HG03378 (cell line): ENCODE results near the gene TLE4.
"Not testable (repeated sequence)": the region's sequence is repeated elsewhere in the genome, so short reads cannot be mapped to it uniquely, and the experiment has no call there.

ENCODE experiments used
- ATAC-seq: cut with Tn5 transposase; IDR thresholded peaks from one replicate; pipeline ENCODE4 v1.9.1; 2021; ENCODE audit warnings: mild to moderate bottlenecking, moderate library complexity; ENCODE audit not compliant: unreplicated experiment

Gene TLE4

DNA sequence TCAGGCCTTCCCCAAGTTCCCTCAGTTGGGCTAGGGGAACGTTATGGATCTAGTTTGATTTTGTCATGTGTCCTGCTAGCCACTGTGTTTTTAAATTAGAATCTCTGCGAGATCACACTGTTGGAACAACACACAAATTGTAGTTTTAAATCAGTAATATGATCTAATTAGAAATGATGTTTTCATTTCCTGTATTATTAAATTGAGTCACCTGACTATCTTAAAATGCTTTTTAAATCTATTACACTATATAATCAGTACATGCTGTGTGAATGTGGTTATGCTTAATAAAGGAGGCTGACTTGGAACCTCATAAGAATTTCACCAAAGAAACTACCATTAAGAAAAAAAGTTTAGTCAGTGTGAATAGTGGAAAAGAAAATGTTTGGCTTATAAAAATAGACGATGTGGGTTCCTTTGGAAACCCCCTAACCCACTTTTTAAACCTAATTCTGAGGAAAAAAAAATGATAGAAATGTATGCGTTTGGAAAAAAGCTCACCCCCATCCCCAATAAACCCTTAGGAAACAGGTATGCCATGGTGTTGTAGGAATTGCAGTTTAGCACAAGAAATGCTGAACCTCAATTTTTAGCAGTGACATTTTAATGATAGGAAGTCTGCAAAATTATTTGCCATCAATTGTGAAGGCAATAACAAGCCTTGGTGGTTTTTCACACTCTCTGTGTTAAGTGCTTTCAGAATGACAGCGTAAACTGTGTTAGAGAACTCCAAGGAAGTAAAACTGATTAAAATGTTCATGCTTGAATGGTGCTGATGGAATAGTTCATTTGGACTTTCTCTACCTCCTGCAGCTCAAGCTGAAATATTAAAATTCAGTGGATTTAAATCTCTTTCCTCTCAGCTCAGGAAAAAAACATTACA, 59.0 kb downstream of the TLE4 start:
- peak; percentile 88 for ATAC-seq

GRCh38 chr9:79632060-79632459, 60.3 kb downstream of the TLE4 start:
- ATAC-seq, result no peak

- no peak for ATAC-seq
These were observed 60.9 kb downstream of the TLE4 start for GRCh38 chr9:79632705-79633104.

DNA sequence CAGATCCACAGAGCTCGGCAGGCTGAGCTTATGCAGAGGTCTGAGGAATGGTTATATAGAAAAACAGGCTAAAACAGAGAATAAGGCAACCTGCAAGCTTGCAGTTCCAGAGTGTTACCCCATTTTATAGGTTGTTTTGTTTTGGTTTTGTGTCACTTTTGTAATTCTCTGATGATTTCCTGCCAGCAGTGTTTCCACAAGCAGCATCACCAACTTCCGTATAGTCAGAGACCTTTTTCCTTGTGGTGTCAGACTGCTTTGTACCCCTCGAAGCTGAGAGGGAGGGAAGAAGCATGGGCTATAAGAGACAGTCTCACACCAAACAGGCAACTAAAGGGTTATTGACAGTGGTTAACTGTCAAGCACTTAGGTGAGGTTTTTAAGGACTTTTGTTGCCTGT, 61.8 kb downstream of the TLE4 start:
- ATAC-seq, result no peak

DNA sequence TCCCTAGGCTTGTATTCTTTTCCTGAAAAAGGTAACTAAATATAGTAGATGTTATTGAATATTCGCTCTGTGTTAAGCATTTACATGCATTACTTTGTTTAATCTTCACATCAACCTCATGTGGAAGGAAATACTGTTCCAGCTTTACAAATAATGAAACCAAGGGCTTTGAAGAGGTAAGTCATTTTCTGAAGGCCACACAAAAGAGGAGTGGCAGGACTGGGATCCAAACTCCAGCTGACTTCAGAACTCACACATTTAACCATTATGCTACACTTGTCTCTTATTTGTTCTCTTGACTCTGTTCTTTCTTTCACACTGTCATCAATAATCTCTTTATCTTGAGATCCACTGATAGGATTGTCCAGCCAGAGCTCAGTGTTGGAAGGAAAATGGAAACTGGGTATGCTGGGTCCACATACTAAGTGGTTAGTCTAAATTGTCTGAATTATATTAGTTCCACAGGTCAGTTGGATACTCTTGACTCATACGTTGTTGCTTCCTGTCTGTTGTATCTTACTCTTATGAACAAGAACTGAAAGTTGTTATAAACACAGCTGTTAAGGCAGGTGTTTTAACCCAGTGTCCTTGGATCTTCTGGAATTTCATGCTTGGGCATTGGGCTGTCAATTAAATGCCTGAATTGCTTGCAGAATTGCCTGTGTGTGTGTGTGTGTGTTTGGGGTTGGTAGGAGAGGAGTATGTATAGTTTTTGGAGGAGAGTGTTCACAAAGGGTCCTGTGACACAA, 65.6 kb downstream of the TLE4 start:
- no peak for ATAC-seq

GRCh38 chr9:79638806-79639205, 67.0 kb downstream of the TLE4 start:
- ATAC-seq, result no peak

DNA sequence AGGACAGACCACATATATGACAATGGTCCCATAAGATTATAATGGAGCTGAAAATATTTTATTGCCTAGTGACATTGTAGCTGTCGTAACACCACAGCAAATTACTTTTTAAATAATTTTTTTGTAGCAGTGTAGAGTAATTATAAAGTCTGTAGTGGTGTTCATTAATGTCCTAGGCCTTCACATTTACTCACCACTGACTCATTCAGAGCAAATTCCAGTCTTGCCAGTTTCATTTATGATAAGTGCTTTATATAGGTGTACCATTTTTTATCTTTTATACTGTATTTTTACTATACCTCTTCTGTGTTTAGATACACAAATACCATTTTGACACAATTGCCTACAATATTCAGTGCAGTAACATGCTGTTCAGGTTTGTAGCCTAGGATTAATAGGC, 67.6 kb downstream of the TLE4 start:
- no peak for ATAC-seq

- ATAC-seq, result not testable (repeated sequence)
These were observed 68.3 kb downstream of the TLE4 start for GRCh38 chr9:79640067-79640466.

GRCh38 chr9:79641070-79641469, 69.3 kb downstream of the TLE4 start:
- ATAC-seq, result no peak

DNA sequence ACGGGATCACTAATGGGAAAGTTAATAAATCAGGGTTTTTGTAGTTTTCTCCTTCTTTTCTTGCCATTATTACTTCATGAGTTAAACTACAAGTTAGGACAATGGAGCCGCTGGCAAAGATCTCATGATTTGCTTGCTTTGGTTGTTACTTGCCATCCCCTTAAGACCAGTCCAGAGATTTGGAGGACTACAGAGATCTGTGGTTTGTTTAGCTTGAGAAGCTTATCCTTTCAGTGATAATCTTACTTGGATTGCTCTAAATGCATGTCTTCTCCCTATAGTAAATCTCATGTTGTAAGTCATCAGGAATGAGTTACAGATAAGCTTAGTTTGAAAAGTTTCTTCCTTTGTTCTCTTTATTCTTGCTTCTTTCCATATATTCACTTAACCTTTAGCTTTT, 70.9 kb downstream of the TLE4 start:
- ATAC-seq, result no peak

GRCh38 chr9:79644048-79644447, 72.3 kb downstream of the TLE4 start:
- ATAC-seq, result no peak

DNA sequence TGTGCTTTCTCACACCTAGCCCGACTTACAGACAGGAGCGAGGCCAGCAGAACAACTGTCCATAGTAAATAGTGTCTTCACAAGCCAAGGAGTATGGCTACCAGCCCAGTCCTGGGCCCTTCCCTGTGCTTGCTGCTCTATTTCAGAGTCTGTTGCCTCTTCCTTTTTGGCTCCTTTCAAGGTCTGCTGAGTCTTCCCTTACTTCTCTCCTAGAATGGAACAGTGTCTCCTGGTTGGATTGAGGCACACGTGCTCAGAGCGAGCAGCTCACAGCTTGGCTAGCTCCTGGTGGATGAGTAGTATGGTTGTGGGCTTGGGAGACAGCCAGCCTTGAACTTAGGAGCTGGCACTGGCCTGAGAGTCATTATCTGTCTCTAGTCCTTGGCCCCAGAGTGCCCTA, 72.8 kb downstream of the TLE4 start:
- ATAC-seq, result no peak

DNA sequence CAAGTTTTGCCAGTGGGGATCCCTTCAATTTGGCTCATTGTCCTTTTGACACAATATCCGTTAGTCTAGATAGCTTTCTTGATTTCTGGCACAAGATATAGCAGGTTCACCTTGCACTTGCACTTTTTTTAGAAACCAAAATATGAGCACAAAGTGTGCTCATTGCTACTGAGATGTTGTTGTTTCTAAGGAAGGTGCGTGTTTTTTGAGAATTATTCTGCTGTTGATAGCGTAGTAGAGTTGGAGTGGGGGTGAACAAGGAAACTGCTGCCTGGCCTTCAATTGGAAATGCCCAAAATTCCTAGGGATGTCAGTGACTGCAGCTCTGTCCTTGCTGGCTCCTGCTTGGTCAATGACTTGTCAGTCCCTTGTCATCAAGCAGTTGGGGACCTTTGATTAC, 73.3 kb downstream of the TLE4 start:
- ATAC-seq, result no peak

- no peak for ATAC-seq
These were observed 74.3 kb downstream of the TLE4 start for GRCh38 chr9:79646096-79646495.

GRCh38 chr9:79651251-79651795, 79.6 kb downstream of the TLE4 start:
- no peak for ATAC-seq

GRCh38 chr9:79652598-79652997, 80.8 kb downstream of the TLE4 start:
- ATAC-seq, result no peak

- not testable (repeated sequence) for ATAC-seq
These were observed 83.0 kb downstream of the TLE4 start for GRCh38 chr9:79654591-79655382.

GRCh38 chr9:79655551-79655950, 83.8 kb downstream of the TLE4 start:
- ATAC-seq, result no peak

- ATAC-seq, result no peak
These were observed 84.4 kb downstream of the TLE4 start for GRCh38 chr9:79656169-79656568.

GRCh38 chr9:79657891-79658290, 86.1 kb downstream of the TLE4 start:
- no peak for ATAC-seq

DNA sequence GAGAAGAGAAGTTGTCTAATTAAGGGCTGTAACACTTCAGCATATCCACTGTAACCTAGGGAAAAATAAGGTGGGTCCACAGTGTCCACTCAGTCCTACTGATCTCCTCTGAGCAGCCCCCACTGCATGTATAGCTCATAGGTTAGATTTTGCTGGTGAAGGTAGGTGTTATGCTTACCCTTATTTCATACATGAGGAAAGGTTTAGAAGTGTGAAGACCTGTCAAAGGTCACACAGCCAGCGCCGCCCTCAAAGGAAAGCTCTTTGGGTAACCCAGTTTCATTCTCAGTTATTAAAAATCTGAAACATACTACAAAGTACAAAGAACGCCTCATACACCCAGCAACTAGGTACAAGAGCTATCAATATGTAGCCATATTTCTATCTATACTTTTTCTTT, 87.2 kb downstream of the TLE4 start:
- no peak for ATAC-seq
